Keratinocyte (primary cell): ENCODE results near the gene FHL1.

Experiments used
- EZH2 ChIP-seq: IDR thresholded peaks from one replicate; pipeline ENCODE4 v1.6.1; 2012; ENCODE audit warnings: inconsistent platforms, mild to moderate bottlenecking, low read length, moderate library complexity
- TF ChIP-seq, protein P1 (sequence below), 3 experiments: IDR thresholded peaks in 1 of 3; conservative IDR thresholded peaks in 1 of 3; optimal IDR thresholded peaks in 1 of 3; 2 replicates in 2 of 3; 3 replicates in 1 of 3; pipeline versions ENCODE3 to v1.5.1; 2011; ENCODE audit warnings: low read length in 3 of 3, mild to moderate bottlenecking in 3 of 3, moderate library complexity in 2 of 3, control low read depth in 1 of 3, inconsistent platforms in 1 of 3; ENCODE audit not compliant: insufficient read depth in 2 of 3; ENCODE audit errors: extremely low read depth in 1 of 3

DNA sequence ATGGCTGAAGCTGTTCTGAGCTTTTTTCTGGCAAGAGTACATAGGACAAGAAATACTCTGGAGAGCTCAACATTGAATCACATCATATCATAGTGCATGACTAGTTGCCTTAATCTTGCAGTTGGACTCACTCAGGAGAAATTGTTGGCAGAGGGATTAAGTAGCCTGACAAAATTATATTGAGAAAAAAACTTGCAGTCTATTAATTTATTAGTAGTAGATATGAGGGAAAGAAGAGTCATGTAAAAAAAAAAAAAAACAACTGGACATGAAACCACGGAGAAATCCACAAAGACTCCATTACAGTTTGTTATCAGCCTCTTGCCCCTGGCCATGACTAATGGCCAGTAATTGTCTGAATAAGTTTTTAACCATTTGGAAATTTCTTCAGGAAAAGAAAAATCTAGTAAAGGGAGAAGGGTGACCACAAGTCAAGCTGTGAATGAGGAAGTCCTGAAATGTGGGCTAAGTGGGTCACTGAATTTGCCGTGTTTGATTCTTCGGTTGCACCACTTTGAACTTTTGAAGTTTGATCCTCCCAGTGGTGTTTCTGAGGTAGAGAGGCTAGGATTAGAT lies 45.6 kb downstream of the FHL1 start:
- TF ChIP-seq, protein P1, sequence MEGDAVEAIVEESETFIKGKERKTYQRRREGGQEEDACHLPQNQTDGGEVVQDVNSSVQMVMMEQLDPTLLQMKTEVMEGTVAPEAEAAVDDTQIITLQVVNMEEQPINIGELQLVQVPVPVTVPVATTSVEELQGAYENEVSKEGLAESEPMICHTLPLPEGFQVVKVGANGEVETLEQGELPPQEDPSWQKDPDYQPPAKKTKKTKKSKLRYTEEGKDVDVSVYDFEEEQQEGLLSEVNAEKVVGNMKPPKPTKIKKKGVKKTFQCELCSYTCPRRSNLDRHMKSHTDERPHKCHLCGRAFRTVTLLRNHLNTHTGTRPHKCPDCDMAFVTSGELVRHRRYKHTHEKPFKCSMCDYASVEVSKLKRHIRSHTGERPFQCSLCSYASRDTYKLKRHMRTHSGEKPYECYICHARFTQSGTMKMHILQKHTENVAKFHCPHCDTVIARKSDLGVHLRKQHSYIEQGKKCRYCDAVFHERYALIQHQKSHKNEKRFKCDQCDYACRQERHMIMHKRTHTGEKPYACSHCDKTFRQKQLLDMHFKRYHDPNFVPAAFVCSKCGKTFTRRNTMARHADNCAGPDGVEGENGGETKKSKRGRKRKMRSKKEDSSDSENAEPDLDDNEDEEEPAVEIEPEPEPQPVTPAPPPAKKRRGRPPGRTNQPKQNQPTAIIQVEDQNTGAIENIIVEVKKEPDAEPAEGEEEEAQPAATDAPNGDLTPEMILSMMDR (optimal IDR thresholded peaks at IDR 0.05 in 1 of 3, IDR thresholded peaks at IDR 0.05 in 1 of 3, conservative IDR thresholded peaks at IDR 0.05 in 1 of 3; ENCODE audit: extremely low read depth in 1 of 3, insufficient read depth in 2 of 3, low read length in 3 of 3): no peak
- TF ChIP-seq EZH2: no peak
